Activated CD8-positive, alpha-beta memory T cell treated with anti-CD3 and anti-CD28 coated beads for 36 hours (primary cell): ENCODE results near the gene CBFA2T3. TPM values are rescaled to one million over a fixed set of nuclear protein-coding genes. Genes with fewer than 3 reads are reported as not detected.

Experiments
- CTCF ChIA-PET: fragments of 350-600 bp; sonication (Branson Sonifier 250); formaldehyde crosslinking; loops from one replicate; lab custom pipeline; 2021; ENCODE audit warnings: antibody characterized with exemption; lab: Charles Lee
- POLR2A ChIA-PET: fragments of 350-600 bp; sonication (Branson Sonifier 250); formaldehyde crosslinking; loops from one replicate; lab custom pipeline; 2021; ENCODE audit warnings: antibody characterized with exemption; lab: Charles Lee
- total RNA-seq, 2 experiments: library from RNA; stranded (reverse); gene quantifications; one replicate each; pipeline ENCODE4 v1.2.3, GENCODE V29; 2021

The CBFA2T3 gene
- total RNA-seq, 2 experiments from 2014 or later, result not detected

DNA sequence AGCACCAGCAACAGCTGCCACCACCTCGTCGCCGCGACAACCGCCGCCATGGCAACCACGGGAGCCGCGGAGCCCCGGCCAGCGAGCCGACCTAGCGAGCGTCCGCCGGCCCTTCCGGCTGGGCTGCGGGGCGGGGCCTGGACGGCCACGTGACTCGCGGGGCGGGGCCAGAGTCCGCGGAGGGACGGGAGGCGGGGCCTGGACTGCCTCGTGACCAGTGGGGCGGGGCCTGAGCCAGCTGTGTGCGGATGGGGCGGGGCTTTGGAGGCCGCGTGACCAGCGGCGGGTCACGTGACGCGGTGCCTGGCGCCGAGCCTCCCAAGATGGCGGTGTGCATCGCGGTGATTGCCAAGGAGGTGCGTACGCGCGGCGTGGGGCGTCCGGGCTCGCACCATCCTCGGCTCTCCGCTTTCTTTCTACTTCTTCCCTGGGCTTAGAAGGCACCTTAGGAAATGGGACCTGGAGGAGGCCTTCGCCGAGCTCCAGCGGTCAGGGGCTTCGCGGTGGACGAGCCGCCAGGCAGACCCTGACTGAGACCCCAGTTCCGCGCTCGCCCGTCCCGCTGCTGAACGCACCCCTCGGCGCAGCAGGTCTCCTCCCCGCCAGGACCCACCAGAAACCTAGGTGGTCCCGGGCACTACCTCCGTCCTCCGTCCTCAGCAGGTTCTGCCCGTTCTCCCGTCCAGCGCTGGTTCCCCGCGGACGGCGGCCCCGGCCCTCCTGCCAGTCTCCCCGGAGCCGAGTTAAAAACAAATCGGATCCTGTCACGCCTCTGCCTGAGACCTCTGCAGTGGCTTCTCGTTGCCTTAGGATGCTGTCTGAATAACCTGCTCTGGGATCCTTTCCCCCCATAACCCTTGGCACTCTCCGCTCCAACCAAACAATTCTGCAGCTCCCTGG, 119.9 kb downstream of the CBFA2T3 start, which contains the start of the genes GALNS and TRAPPC2L:
GALNS (minus strand) TSS at position 120 of the 900 bp plus-strand sequence; CDS start at position 50, 70 bp downstream.
TRAPPC2L (plus strand) TSS at position 300 of the 900 bp plus-strand sequence; CDS start at position 324, 24 bp downstream.
- ChIA-PET CTCF (interaction anchor here (0.6 to 3.3 kb wide), 13 partner anchors 11 to 310 kb away, joined by 3 to 37 read pairs (median 5); partner anchors contain the start of genes ACSF3 and APRT), POLR2A (interaction anchor here (0.6 to 1.9 kb wide), 4 partner anchors 45 to 308 kb away, joined by 3 to 13 read pairs (median 8); partner anchors contain the start of gene APRT)

DNA sequence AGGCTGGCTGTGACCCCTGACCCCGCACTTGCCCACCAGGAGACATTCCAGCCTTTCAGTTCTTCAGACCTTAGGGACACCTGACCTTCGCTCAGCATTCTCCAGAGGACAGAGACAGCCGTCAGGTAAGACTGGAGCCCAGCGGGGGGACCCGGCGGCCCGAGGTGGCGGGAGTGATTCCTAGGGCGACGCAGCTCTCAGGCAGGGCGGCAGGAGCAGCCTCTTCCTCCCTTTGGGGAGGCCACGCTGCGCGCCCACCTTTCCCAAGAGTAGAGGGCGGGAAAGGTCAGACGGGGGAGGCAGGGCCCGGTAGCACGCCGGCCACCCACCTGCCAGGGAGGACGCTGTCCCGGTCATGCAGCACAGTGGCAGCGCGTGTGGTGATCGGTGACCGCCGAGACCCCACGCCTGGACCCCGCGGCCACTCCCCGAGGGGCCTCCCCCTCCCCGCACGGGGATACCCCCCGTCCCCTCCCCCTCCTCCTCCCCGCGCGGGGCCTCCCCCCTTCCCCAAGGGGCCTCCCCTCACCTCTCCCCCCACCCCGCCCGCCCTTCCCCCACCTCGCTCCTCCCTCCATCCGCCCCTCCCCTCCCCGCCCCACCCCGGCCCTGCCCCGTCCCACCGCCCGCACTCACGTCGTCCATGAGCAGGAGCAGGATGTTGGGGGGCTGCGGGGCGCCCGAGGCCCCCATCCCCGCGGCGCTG, 120.7 kb downstream of the CBFA2T3 start:
- CTCF ChIA-PET, result interaction anchor here (1.2 to 3.3 kb wide), 5 partner anchors 13 to 311 kb away, joined by 3 to 37 read pairs (median 8); partner anchors contain the start of gene APRT
- POLR2A ChIA-PET, result interaction anchor here (1.9 kb wide), 1 partner anchor 44 kb away, joined by 13 read pairs; the partner anchor contains the start of gene APRT

DNA sequence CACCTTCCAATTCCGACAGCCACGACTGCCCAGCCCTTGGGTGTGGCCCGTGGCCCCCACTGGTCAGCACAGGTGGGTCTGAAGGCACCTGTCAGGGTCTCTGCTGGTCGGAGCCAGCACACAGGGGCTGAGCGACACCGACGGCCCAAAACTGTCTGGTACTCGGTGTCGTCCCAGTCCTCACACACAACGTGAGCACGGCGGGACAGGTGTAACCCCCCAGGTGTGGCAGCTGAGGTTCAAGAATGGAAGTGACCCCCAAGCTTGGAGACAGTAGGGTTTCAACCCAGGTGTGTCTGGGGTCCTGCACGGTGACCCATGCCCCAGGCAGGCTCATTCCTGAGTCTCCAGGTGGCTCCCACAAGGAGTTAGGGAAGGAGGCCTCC, 121.3 kb downstream of the CBFA2T3 start:
- POLR2A ChIA-PET, result no interaction called here

DNA sequence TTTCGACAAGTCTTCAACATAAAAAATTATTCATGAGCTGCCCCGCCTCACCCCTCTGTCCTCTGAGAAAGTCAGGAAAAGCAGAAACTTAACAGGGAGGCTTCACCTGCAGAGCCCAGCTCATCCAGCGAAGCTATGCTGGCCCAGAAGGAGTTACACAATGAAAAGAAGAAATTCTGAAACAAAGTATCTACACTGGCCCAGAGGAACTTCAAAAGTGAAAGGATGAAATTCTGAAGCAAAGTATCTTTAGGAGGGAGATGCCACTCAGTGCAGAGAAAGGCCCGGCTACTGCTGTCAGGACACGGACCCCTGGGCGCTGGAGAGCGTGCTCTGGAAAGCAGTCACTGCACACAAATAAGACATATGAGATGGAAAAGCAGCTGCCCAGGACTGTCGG, 121.8 kb downstream of the CBFA2T3 start:
- CTCF ChIA-PET, result interaction anchor here (1.2 kb wide), 1 partner anchor 12 kb away, joined by 3 read pairs; no protein-coding TSS in a partner anchor
- POLR2A ChIA-PET, result no interaction called here

More for the DNA sequence above, 121.3 kb downstream of the CBFA2T3 start:
- CTCF ChIA-PET, result interaction anchor here (1.2 to 3.3 kb wide), 2 partner anchors 13 to 44 kb away, joined by 3 to 37 read pairs; partner anchors contain the start of gene APRT

DNA sequence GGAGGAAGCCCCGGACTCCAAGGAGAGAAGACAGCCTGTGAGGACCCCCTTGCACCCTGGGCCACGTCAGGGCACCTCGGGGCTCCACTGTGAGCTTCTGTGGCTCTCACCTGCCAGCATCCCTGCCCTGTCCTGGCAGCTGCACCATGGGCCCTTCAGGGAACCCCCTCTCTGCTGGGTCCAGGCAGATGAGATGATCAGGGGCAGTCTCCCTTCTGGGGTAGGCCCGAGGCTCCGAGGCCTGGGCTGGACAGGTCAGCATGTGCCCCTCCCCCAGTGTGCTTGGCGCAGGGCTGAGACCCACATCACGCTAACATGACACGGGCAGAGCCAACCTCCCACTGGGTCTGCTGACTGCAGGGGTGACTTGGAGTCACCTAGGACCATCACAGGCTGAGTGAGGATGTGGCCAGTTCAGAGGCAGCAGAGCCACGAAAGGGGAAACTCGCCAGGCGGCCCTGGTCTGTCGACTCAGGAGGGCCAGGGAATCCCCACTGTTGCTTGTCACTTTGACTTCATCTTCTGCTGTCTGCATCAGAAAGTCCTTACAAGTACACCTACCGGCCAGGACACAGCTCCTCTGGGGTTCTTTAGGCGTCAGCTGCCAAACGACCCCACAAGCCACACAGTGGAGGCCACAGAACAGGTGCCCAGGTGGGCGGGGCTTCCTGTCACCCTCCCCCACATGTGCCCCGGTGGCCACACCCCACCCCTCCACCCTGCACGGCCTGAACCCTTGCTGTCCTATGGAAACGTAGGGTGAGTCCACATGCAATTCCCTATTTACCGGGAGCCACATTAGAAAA, 122.5 kb downstream of the CBFA2T3 start:
- ChIA-PET CTCF (no interaction called here), POLR2A (interaction anchor here (0.5 kb wide), 1 partner anchor 386 kb away, joined by 7 read pairs; no protein-coding TSS in a partner anchor)

DNA sequence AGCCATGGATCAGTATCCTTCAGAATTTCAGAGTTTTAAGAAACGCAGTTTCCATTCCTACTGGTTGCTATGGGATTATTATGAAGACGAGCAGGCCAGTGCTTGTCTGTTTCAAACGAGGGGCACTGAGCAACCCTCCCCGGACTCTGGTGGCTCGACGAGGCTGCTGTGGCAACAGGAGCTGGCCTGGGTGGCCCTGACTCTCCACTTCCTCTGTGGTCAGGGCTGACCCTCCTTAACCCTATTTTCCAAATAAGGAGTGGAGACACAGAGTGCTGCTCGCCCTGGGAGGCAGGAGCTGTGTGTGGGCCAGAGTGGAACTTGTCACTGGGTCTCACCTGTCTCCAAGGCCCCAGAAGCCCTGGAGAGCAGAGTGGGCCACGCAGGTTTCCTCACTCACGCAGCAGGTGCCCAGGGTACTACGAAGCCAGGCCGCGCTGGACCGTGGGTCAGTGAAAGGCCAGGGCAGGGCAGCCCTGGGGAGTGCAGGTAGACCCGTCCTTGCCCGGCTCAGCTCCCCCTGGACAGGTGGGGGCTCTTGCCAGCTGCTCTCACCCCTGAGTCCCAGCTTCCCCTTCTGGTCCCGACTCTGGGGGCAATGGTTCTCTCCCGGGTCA, 123.6 kb downstream of the CBFA2T3 start:
- ChIA-PET CTCF (interaction anchor here (0.7 to 1.3 kb wide), 2 partner anchors 364 to 567 kb away, joined by 4 to 6 read pairs; partner anchors contain the start of gene ZNF778), POLR2A (interaction anchor here (1.2 kb wide), 1 partner anchor 339 kb away, joined by 3 read pairs; no protein-coding TSS in a partner anchor)

DNA sequence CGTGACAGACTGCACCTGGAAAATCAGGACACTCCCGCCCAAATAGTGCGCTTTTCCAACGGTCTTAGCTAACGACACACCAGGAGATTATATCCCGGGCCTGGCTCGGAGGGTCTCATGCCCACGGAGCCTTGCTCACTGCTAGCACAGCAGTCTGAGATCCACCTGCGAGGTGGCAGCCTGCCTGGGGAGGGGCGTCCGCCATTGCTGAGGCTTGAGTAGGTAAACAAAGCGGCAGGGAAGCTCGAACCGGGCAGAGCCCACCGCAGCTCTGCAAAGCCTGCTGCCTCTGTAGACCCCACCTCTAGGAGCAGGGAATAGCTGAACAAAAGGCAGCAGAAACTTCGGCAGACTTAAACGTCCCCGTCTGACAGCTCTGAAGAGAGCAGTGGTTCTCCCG, 125.4 kb downstream of the CBFA2T3 start:
- POLR2A ChIA-PET, result interaction anchor here (0.6 kb wide), 1 partner anchor 952 kb away, joined by 6 read pairs; no protein-coding TSS in a partner anchor
- CTCF ChIA-PET, result no interaction called here

DNA sequence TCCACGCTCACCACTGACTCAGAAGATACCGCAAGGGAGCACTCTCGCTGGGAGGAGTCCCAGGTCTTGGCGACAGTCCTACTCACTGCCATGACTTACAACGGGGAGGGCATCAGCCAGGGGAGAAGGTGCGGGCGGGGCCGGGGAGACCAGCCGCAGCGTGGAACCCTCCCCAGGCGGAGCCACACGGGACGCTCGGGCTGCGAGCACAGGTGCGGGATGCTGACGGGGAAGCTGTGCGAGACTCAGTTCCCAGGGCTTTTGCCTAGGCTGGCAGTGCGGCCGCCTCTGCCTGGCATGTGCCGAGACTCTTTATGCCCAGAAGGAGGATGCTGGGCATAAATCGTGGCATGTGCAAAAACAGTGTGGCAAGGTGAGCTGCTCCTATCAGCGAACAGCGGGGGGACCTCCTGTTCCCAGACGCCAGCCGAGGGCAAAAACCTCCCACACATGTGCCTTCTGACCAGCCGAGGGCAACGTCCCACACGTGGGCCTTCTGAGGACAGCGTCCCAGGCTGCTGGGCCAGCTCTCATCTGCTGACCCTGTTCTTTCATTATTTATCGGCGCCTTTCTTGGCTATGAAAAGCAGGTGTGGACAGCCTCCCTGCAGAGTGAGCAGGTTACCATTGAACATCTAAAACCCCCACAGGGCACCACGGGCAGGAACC, 126.3 kb downstream of the CBFA2T3 start:
- ChIA-PET POLR2A (no interaction called here), CTCF (no interaction called here)

DNA sequence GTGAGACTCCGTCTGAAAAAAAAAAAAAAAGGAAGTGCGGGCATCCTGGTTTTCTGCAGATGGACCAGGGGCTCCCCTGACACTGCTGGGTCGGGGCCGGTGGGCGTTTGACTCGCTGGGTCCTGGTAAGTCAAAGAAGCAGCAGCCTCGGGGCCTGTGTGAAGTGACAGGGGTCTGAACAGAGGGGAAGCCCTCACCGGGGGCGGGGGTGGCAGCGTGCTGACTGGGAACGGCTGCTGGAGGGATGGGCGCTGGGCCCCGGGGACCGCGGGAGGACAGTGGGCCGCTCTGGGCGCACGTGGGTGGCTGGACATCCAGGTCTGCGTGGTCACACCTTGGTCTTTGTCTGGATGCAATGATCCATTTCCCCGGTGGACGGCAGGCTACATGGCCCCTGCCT, 128.4 kb downstream of the CBFA2T3 start:
- ChIA-PET POLR2A (no interaction called here), CTCF (no interaction called here)

DNA sequence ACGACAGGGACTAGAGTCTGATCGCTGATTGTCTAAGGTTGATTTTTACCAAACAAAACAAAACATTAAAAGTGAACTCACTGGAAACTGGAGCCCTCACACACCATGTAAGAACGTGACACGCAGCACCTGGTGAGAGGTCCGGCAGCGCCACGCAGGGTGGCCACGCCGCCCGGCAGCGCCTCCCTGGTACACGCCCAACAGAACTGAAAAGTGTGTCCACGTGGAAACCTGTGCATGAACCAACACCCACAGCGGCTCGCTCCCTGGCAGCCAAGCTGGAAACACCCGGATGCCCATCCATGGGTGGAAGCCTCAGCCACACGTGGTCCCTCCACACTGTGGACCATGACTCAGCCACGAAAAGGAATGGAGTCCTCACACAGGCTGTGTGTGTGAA, 129.4 kb downstream of the CBFA2T3 start:
- POLR2A ChIA-PET, result no interaction called here
- CTCF ChIA-PET, result no interaction called here

DNA sequence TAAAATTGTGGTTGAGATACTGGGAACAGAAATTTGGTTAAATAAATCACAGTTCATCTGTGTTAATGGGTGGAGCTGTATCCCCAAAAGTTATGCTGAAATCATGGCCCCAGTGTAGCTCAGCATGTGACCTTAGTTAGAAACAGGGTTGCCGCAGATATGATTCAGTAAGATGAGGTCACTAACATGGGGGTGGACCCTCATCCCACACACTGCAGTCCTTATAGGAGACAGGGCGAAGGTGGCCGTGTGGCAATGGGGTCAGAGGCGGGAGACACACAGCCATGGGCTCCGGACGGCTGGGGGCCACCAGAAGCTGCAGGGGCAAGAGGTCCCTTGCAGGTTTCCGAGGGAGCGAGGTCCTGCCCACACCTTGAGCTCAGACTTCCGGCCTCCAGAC, 130.9 kb downstream of the CBFA2T3 start:
- ChIA-PET POLR2A (interaction anchor here (0.6 kb wide), 2 partner anchors 77 to 821 kb away, joined by 6 to 10 read pairs; no protein-coding TSS in a partner anchor), CTCF (interaction anchor here (0.7 to 2.0 kb wide), 3 partner anchors 12 to 370 kb away, joined by 3 to 8 read pairs (median 3); partner anchors contain the start of gene TRAPPC2L)

DNA sequence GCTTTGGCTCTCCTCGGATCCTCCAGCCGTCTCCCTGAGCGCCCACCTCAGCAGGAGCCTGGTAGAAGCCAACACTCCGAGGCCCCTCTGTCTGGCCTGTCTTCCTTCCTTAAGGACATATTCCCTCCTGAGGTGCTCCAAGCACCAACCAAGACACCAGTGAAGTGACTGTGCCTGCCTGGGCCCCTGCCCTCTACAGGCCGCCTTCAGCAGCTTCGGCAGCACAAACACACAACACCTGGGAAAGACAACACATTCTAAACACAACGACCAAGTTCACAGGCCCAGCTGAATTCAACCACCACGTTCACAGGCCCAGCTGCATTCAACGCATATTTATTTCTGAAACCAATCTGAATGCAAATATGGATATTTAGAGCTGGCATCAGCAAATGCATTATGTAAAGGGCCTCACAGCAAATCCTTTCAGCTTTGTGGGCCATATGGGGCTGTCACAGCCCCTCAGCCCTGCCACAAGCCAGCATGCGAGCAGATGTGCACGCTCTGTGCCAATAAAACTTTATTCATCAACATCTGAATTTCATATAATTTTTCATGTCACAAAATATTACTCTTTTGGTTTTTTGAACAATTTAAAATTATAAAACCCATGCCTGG, 132.5 kb downstream of the CBFA2T3 start:
- ChIA-PET CTCF (no interaction called here), POLR2A (no interaction called here)

DNA sequence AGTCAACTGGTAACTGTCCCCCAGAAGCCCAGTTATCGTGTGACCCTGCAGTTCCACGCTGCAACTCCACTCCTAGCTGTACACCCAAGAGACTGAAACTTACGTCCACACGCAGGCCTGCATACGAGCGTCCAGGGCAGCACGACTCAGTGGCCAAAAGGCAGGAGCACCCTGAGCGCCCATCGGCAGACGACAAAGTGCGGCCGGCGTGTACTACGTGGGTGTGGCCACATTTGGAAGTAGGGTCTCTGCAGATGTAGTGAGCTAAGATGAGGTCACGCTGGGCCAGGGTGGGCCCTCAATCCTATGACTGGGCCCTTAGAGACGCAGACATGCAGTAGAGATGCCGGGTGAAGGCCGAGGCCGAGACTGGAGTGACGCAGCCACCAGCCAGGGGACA, 133.8 kb downstream of the CBFA2T3 start:
- ChIA-PET POLR2A (no interaction called here), CTCF (interaction anchor here (1.0 kb wide), 1 partner anchor 12 kb away, joined by 3 read pairs; no protein-coding TSS in a partner anchor)

DNA sequence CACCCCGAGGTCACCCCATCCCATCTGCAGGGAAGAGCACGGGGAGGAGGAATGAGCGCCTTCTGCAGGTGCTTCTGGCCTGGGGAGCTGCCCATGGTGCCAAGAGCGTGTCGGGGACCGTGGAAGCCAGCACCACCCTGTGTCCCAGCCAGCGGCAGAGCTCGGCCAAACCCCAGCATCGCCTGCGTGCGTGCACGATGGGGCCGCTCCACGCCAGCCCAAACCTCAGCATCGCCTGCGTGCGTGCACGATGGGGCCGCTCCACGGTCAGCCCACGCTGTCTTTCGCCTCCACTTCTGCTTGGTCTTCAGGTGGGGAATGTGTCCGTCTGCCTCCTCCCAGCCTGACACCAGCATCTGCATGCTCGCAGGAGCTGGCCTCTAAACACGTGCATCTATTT, 134.2 kb downstream of the CBFA2T3 start:
- ChIA-PET CTCF (interaction anchor here (1.0 kb wide), 1 partner anchor 13 kb away, joined by 3 read pairs; no protein-coding TSS in a partner anchor), POLR2A (no interaction called here)

DNA sequence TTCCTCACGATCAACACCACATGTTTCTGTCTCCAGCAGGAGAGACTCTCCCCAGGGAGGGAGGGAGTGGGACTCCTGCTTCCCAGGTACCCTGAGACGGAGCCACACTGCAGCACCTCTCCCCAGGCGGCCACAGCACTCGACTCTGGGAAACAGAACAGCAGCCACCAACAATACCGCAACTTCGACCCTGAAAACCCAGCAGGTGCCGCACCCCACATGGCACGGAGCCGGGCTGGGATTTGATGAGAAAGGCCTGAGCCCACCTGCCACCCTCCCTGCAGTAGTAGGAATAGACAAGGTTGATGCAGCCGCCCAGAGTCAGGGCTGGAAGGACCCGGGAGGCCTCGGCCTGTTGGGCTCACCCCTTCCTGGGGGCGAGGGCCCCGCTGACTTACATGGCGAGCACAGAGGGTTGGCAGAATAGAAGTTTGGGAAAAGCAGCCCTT, 134.7 kb downstream of the CBFA2T3 start:
- POLR2A ChIA-PET, result no interaction called here

DNA sequence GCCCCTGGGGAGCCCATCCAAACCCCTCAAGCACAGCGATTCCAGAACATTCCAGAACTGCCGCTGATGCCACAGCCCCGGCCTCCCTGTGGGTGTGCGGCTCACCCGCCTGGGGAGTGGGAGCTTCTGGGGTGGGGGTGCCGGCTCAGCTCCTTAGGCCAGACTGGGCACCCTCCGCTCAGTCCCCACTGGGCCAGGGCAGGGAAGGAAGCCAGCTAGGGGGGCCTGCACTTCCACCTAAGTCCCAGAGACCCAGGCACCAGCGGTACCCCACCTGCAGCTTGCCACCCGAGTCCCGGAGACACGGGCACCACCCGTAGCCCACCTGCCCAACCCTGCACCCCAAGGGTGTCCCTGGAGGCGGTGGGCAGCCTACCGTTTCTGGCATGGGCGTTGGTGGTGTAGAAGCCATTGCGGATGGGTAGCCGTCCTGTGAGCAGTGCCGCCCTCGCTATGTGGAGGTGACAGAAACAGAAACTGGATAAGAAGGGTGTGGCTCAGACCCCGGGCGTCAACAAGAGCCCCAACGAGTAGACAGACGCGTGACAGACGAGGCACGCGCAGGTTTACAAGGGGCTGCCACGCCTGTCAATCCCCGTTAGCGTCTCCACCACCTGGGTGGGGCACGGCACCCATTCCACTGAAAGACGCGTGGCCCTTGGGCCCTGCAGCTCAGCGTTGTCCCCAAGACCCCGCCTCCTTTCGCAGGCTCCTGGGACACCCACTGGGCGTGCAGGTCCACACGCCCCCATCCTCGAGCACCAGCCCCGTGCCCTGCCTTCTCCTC, 135.3 kb downstream of the CBFA2T3 start:
- POLR2A ChIA-PET, result no interaction called here
- CTCF ChIA-PET, result no interaction called here

More for the DNA sequence above, 134.7 kb downstream of the CBFA2T3 start:
- CTCF ChIA-PET, result interaction anchor here (1.0 kb wide), 1 partner anchor 13 kb away, joined by 3 read pairs; no protein-coding TSS in a partner anchor
